Activated CD8-positive, alpha-beta memory T cell treated with anti-CD3 and anti-CD28 coated beads for 1 hour (primary cell): Measurements from ENCODE around the gene TUBB3.

ENCODE experiments used
- DNase-seq, 2 donors: peaks; one replicate each; pipeline ENCODE4 v3.0.0-alpha.2; 2020; ENCODE audit warnings: low read depth in 1 of 2; ENCODE audit errors: extremely low read depth in 1 of 2

The TUBB3 gene

GRCh38 chr16:89936508-89936907 lies 13.4 kb downstream of the TUBB3 start:
- DNase-seq = no peak

GRCh38 chr16:89936981-89937380 lies 13.8 kb downstream of the TUBB3 start:
- no peak for DNase-seq

GRCh38 chr16:89938175-89938885 lies 15.2 kb downstream of the TUBB3 start:
- DNase-seq = no peak

- DNase-seq = no peak
Observed at GRCh38 chr16:89944773-89945172, 21.6 kb downstream of the TUBB3 start.

- DNase-seq = no peak
Observed at GRCh38 chr16:89945654-89946053, 22.5 kb downstream of the TUBB3 start.

- no peak for DNase-seq
Observed at GRCh38 chr16:89946515-89946914, 23.4 kb downstream of the TUBB3 start.

GRCh38 chr16:89949121-89949742 lies 26.1 kb downstream of the TUBB3 start:
- no peak for DNase-seq

- DNase-seq = no peak
Observed at GRCh38 chr16:89949756-89950155, 26.6 kb downstream of the TUBB3 start.

GRCh38 chr16:89951509-89951908 lies 28.4 kb downstream of the TUBB3 start:
- DNase-seq = no peak

GRCh38 chr16:89952049-89952448 lies 28.9 kb downstream of the TUBB3 start:
- DNase-seq = no peak

- no peak for DNase-seq
Observed at GRCh38 chr16:89952551-89952950, 29.4 kb downstream of the TUBB3 start.

GRCh38 chr16:89953671-89954406 lies 30.7 kb downstream of the TUBB3 start:
- no peak for DNase-seq

GRCh38 chr16:89954462-89954861 lies 31.3 kb downstream of the TUBB3 start:
- no peak for DNase-seq

- DNase-seq = no peak
Observed at GRCh38 chr16:89955001-89955685, 32.0 kb downstream of the TUBB3 start.

- DNase-seq = no peak
Observed at GRCh38 chr16:89956505-89957215, 33.5 kb downstream of the TUBB3 start.

GRCh38 chr16:89957216-89957785 lies 34.2 kb downstream of the TUBB3 start:
- DNase-seq = no peak

- no peak for DNase-seq
Observed at GRCh38 chr16:89958068-89958467, 34.9 kb downstream of the TUBB3 start.

GRCh38 chr16:89958596-89958995 lies 35.5 kb downstream of the TUBB3 start:
- DNase-seq = no peak

- DNase-seq = no peak
Observed at GRCh38 chr16:89960966-89961365, 37.8 kb downstream of the TUBB3 start.

- DNase-seq = no peak
Observed at GRCh38 chr16:89961920-89962319, 38.8 kb downstream of the TUBB3 start.
